BE2C (cell line): ENCODE data around the gene ADCY2.

Source experiments
- DNase-seq: peaks from one replicate; pipeline ENCODE4 v3.0.0-alpha.2; 2020
- H3K27me3 ChIP-seq: fragments of 250-450 bp; sonication (Bioruptor Pico); 2 replicates; pipeline ENCODE4 v1.5.1; 2020; ENCODE audit warnings: mild to moderate bottlenecking
- H3K36me3 ChIP-seq: fragments of 250-450 bp; sonication (Bioruptor Pico); 2 replicates; pipeline ENCODE4 v1.5.1; 2020; ENCODE audit warnings: mild to moderate bottlenecking
- H3K4me1 ChIP-seq: fragments of 250-450 bp; sonication (Bioruptor Pico); 2 replicates; pipeline ENCODE4 v1.5.1; 2020
- H3K4me3 ChIP-seq: 2 replicates; pipeline ENCODE4 v1.5.1; 2011; ENCODE audit warnings: low read depth, low read length
- H3K9me3 ChIP-seq: fragments of 250-450 bp; sonication (Bioruptor Pico); 2 replicates; pipeline ENCODE4 v1.5.1; 2020
- CTCF ChIP-seq: IDR thresholded peaks from 2 replicates; pipeline ENCODE4 v1.5.1; 2012; ENCODE audit warnings: mild to moderate bottlenecking, low read depth, low read length

ADCY2 gene

GRCh38 chr5:7684826-7685225, 288.9 kb downstream of the ADCY2 start:
- Histone ChIP-seq H3K4me1 (no peaks in the 10 kb centered on the region), H3K9me3 (no peaks in the 10 kb centered on the region; the same call in 1 of the 2 replicates), H3K27me3 (no peaks in the 10 kb centered on the region), H3K36me3 (no peaks in the 10 kb centered on the region), H3K4me3 (no peak overlapping the region)
- no peak for DNase-seq
- no peak for TF ChIP-seq CTCF

GRCh38 chr5:7686794-7687193, 290.9 kb downstream of the ADCY2 start:
- Histone ChIP-seq H3K9me3 (no peaks in the 10 kb centered on the region; the same call in 1 of the 2 replicates), H3K4me3 (no peak overlapping the region), H3K4me1 (no peaks in the 10 kb centered on the region), H3K36me3 (no peaks in the 10 kb centered on the region), H3K27me3 (no peaks in the 10 kb centered on the region)
- TF ChIP-seq CTCF: no peak
- DNase-seq: no peak

- H3K4me1 ChIP-seq: no peaks in the 10 kb centered on the region
- H3K4me3 ChIP-seq: no peak overlapping the region
- H3K9me3 ChIP-seq: no peaks in the 10 kb centered on the region; the same call in 1 of the 2 replicates
- H3K36me3 ChIP-seq: no peaks in the 10 kb centered on the region
- no peak for TF ChIP-seq CTCF
- H3K27me3 ChIP-seq: no peaks in the 10 kb centered on the region
- DNase-seq: no peak
Observed at GRCh38 chr5:7690557-7690956, 294.6 kb downstream of the ADCY2 start.

- H3K9me3 ChIP-seq: no peaks in the 10 kb centered on the region
- H3K27me3 ChIP-seq: no peaks in the 10 kb centered on the region
- H3K36me3 ChIP-seq: no peaks in the 10 kb centered on the region
- DNase-seq: no peak
- H3K4me3 ChIP-seq: no peak overlapping the region
- no peak for TF ChIP-seq CTCF
- H3K4me1 ChIP-seq: no peaks in the 10 kb centered on the region
Observed at GRCh38 chr5:7705261-7705660, 309.3 kb downstream of the ADCY2 start.

- no peaks in the 10 kb centered on the region for H3K36me3 ChIP-seq
Observed at GRCh38 chr5:7705736-7706135, 309.8 kb downstream of the ADCY2 start.

GRCh38 chr5:7706256-7706655, 310.3 kb downstream of the ADCY2 start:
- no peak for TF ChIP-seq CTCF

More at GRCh38 chr5:7705736-7706135, 309.8 kb downstream of the ADCY2 start:
- Histone ChIP-seq H3K4me1 (no peaks in the 10 kb centered on the region), H3K9me3 (no peaks in the 10 kb centered on the region), H3K27me3 (no peaks in the 10 kb centered on the region), H3K4me3 (no peak overlapping the region)
- DNase-seq: no peak
- no peak for TF ChIP-seq CTCF

More at GRCh38 chr5:7706256-7706655, 310.3 kb downstream of the ADCY2 start:
- Histone ChIP-seq H3K36me3 (no peaks in the 10 kb centered on the region), H3K27me3 (no peaks in the 10 kb centered on the region), H3K9me3 (no peaks in the 10 kb centered on the region), H3K4me1 (no peaks in the 10 kb centered on the region), H3K4me3 (no peak overlapping the region)
- no peak for DNase-seq
